ENCODE data around the gene PKN3.

DNA sequence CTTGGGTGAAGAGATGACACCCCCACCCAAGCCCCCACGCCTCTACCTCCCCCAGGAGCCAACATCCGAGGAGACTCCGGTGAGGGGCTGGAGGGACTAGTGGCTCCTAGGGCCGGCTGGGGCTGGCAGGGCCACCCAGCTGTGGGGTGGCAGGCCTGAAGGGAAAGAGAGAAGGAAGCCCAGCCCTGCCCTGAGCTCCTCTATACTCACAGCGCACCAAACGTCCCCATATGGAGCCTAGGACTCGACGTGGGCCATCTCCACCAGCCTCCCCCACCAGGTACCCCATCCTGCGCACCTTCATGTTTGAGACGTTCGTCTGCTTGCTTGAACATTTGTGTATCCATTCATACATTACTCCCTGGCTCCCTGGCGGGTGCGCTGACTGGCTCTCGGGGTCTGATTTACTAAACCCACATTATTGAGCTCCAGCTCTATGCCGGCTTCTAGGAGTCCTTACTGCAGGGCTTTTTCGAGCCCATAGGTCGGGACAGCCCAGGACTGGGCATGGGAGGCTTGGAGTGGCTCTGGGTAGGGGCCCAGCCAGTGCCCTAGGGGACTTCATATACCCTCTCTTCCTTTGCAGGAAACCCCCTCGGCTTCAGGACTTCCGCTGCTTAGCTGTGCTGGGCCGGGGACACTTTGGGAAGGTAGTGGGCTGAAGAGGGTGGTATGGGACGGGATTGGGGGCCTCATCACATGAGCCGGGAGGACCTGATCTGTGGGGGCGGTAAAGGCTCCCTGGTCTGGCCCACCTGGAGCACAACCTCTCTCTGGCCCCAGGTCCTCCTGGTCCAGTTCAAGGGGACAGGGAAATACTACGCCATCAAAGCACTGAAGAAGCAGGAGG is 12.5 kb downstream of the PKN3 start:
- TF ChIP-seq CTCF (IDR thresholded peaks at IDR 0.05; ENCODE audit: low read length), result no peak
- no peak for TF ChIP-seq EZH2 (IDR thresholded peaks at IDR 0.05; ENCODE audit: borderline replicate concordance, low read length)

All from OCI-LY1 (cell line).